ENCODE measurements around the gene PLXNA4.

GRCh38 chr7:132076301-132077035 lies 499.8 kb downstream of the PLXNA4 start:
- no peak for TF ChIP-seq CTCF (IDR thresholded peaks at IDR 0.05)
- no peak for TF ChIP-seq POLR2A (IDR thresholded peaks at IDR 0.05)
